Glomerular visceral epithelial cell (primary cell): ENCODE results near the gene FBRSL1.
"Not testable (repeated sequence)": the region's sequence is repeated elsewhere in the genome, so short reads cannot be mapped to it uniquely, and the experiment has no call there.

Experiments used
- DNase-seq: peaks from one replicate; pipeline ENCODE4 v3.0.0-alpha.2; 2016; ENCODE audit errors: extremely low spot score

FBRSL1 gene

DNA sequence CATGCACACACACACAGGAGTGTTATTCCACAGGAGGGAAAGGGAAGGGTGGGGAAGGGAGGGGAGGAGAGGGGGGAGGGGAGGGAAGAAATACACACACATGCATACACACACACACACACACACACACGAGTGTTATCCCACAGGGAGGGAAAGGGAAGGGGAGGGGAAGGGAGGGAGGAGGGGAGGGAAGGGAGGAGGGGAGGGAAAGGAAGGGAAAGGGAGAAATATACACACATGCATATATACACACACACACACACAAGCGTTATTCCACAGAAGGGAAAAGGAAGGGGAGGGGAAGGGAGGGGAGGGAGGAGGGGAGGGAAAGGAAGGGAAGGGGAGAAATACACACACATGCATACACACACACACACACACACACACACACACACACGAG lies 19.6 kb upstream of the FBRSL1 start:
- DNase-seq, result no peak

DNA sequence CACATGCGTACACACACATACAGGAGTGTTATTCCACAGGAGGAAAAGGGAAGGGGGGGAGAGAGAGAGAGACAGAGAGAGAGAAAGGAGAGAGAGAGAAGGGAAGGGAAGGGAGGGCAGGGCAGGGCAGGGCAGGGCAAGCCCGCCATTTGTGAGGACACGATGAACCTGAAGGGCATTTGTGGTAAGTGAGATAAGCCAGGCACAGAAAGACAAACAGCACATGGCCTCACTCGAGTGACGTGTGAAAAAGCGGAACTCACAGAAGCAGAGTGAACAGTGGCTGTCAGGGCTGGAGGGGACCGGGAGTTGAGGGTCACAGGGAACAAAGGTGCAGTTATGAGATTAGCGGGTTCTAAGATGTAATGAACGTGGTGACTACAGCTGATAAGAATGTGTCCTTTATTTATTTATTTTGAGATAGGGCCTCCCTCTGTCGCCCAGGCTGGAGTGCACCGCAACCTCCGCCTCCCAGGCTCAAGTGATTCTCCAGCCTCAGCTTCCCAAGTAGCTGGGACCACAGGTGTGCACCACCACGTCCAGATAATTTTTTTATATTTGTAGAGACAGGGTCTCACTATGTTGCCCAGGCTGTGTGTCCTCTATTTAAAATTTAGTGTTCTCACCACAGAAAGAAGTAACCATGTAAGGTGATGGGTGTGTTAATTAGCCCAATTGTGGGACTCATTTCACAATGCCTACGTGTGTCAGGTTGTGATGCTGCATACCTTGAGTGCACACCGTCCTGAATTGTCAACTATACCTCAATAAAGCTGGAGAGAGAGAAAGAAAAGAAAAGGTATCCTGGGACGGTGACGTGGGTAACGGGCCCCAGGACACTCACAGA lies 18.7 kb upstream of the FBRSL1 start:
- no peak for DNase-seq

DNA sequence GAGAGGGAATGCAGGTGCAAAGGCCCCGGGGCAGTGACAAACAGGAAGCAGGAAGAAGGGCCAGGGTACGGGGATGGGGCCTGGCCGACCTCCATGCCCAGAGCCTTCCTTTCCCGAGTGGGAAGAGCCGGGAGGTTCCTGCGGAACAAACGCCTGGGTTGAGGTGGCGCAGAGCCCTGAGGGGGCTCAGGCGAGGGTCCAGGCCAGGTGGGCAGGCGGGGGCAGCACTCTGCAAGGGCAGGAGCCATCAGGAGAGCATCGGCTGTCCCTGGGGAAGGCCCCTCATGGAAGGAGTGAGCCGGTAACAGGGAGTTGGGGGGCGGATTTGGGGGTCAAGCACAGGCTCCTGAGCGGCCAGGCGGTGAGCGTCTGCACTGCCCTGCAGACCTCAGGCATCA lies 18.1 kb upstream of the FBRSL1 start:
- no peak for DNase-seq

DNA sequence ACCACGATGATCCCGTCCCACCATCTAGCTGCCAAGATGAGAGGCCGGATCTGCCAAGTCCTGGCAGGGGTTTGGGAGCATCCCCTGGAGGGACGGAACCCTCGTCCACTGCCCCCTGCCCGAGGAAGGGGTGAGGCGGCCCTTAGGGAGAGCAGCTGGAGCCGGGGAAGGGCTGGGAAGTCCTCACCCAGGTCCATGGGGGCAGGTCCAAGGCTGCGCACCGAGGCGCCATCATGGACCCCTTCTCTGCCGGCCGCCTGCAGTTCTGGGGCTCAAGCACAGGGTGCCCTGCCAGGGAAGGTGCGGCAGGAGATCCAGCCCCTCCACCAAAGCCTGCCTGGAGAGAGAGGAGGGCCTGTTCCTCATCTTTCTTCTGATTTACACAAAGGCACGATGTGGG lies 17.6 kb upstream of the FBRSL1 start:
- no peak for DNase-seq

DNA sequence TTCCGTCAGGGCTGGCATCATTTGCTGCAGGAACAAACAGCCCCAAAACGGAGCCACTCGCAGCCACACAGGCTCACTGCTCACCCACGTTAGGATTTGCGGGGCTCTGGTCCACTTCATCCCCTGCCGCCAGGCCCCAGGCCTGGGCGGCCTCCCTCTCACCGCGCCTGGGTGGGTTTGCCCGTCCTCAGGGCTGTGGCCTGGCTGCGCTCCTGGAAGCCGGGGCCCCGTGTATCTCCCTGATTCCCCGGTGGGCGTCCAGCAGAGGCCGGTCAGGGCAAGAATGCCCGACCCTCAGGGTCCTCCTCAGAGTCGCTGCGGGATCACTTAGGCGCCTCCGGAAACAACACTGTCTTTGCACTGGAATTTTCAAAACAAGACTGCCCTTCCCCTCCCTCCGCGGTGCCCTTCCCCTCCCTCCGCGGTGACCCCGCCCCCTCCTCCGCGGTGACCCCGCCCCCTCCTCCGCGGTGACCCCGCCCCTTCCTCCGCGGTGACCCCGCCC lies 15.7 kb upstream of the FBRSL1 start:
- no peak for DNase-seq

DNA sequence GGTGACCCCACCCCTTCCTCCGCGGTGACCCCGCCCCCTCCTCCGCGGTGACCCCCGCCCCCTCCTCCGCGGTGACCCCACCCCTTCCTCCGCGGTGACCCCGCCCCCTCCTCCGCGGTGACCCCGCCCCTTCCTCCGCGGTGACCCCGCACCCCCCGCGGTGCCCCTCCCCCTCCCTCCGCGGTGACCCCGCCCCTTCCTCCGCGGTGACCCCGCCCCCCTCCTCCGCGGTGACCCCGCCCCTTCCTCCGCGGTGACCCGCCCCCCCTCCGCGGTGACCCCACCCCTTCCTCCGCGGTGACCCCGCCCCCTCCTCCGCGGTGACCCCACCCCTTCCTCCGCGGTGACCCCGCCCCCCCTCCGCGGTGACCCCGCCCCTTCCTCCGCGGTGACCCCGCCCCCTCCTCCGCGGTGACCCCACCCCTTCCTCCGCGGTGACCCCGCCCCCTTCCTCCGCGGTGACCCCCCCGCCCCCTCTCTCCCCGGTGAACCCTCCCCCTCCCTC lies 15.1 kb upstream of the FBRSL1 start:
- not testable (repeated sequence) for DNase-seq

DNA sequence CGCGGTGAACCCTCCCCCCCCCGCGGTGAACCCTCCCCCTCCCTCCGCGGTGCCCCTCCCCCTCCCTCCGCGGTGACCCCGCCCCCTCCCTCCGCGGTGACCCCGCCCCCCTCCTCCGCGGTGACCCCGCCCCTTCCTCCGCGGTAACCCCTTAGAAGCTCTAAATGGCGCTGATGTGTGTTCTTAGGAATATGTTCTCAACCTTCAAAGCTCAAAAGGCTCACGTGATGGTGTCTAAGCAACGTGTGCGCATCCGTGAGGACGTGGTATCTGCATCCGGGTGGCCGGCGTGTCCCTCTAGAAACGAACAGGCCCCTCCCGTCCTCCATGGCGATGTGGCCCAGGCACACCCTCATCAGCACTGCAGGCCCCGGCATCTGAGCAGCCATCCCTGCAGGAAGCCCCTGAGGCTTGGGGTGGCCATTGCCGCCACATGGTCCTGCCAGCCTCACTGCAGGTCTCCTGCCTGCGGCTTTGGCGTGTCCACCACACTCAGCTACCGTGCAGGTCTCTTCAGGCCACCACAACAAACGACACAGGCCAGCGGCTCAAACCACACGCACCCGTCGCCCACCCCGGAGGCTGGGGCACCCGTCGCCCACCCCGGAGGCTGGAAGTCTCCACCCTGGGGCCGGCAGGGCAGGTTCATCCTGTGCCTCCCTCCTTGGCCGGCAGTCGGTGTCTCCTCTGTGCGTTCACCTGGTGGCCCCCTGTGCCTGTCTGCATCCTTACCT lies 14.5 kb upstream of the FBRSL1 start:
- no peak for DNase-seq

DNA sequence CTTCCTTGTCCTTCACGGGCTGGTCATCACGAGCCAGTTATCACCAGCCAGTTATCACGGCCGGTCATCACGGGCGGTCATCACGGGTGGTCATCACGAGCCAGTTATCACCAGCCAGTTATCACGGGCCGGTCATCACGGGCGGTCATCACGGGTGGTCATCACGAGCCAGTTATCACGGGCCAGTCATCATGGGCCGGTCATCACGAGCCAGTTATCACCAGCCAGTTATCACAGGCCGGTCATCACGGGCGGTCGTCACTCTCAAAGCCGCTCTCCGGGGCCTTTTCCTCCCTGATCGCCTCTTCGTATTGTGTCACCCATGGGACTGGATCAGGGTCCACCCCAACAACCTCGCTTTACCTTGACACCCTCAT lies 13.9 kb upstream of the FBRSL1 start:
- no peak for DNase-seq

DNA sequence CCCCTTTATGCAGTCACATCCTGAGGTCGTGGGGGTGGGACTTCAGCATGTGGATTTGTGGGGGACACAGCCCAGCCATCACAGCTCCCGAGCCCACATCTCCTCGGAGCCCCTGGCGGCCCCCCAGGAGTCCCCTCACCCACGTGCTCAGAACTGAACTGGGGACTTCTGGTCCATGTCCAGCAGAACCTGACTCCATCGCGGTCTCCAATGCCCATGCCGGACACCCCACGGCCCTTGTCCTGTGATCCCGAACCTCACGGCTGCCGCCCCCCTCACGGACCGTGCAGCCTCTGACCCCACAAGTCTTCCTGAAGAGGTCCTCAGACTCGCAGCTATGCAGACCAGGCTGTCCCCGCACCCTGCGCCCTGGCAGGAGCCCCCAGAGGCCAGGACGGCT lies 13.5 kb upstream of the FBRSL1 start:
- no peak for DNase-seq

DNA sequence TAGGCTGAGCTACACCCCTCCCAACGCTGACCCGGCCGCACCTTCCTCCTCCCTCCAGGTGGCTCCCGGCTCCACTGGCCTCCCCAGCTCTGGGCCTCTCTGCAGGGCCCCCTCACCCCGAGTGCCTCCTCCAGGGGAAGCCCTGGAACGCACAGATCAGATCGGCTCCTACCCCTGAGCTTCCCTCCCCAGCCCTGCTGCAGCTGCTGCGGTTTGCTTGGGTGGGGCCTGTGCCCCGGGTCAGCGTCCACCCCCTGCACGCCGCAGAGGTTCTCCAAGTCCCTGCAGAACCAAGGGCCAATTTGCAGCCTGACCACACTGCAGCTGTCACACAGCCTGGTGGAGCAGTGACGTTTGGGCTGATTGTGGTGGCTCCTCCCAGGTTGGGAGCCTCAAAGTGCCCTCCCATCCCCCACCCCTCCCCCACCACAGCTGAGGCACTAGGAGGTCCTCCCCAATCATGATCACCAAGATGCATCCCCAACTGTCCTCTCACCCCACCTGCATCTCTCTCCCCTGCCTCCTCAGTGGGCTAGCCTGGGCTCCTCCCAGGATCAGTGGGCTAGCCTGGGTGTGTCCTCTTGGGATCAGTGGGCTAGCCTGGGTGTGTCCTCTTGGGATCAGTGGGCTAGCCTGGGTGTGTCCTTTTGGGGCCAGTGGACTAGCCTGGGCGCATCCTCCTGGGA lies 12.8 kb upstream of the FBRSL1 start:
- no peak for DNase-seq

DNA sequence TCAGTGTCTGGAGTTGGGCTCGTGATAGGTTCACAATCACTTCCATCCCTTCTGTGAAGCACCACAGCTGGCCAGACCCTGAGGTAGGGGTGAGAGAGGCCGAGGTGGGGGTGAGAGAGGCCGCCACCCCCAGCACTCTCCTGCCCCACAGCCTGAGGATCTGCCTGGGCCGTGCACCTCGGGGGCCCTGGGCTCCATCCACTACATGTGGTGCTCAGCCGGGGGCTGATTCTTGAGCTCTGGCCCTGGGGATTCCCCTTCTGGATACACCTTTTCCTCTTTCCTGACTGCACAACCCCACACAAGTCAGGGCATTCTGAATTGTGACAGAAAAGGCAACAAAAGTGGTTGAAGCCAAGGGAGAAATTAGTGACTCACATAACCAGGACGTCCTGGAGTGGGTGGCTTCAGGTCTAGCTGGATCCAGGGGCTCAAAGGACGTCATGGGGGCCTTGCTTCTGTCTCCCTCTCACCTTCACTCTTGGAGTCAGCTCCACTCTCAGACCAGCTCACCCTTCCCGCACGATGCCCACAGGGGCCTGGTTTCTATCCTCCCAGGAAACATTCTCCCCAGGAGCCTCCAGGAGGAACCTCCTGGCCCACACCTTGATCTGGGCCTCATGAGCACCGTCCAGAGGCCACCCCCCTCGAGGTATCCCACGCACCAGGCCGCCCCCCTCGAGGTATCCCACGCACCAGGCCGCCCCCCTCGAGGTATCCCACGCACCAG lies 12.1 kb upstream of the FBRSL1 start:
- DNase-seq, result no peak

DNA sequence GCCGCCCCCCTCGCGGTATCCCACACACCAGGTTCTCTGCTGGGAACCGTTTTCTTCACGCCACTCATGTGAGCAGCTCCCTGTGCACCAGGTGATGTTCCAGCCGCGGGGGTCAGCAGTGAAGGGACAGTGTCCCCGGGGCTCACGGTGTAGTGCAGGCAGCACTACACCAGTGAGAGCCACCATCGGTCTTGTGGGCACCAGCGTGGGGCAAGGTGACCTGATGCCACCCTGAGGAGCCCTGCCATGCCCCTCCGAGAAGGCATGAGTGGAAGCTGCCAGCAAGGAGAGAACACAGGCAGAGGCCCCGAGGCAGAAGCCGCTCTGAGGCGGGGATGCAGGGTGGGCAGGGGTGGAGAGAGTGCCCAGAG lies 11.5 kb upstream of the FBRSL1 start:
- DNase-seq, result no peak

DNA sequence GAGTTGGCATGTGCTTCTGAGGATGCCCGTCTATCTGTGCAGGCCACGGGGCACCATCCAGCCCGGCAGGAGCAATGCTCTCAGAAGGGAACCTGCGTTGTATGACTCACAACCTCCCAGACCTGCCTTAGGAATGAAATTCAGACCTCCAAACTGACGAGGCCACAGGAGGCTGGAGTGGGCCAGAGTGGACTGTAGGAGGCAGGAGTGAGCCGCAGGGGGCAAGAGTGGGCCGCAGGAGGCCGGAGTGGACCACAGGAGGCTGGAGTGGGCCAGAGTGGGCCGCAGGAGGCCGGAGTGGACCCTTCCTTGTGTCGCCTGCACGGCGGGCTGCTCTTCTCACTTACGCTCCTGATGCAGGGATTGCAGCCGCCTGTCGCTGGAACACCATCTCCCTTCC lies 11.1 kb upstream of the FBRSL1 start:
- DNase-seq, result no peak

DNA sequence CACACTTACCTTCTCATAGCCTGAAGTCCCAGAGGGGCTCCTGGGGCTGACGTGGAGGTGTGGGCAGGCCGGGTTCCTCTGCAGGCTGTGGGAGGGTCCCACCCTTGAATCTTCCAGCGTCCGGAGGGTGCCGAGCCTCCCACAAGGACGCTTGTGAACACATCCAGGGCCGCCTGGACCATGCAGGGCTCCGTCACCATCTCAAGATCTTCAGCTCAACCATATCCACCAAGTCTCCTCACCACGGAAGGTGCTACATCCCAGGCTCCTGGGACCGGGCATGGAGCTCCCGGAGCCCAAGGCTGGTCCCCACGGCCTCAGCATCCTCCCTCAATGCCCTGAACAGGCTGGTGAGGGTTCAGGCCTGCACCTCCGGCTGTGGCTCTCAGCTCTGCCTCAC lies 10.7 kb upstream of the FBRSL1 start:
- no peak for DNase-seq

DNA sequence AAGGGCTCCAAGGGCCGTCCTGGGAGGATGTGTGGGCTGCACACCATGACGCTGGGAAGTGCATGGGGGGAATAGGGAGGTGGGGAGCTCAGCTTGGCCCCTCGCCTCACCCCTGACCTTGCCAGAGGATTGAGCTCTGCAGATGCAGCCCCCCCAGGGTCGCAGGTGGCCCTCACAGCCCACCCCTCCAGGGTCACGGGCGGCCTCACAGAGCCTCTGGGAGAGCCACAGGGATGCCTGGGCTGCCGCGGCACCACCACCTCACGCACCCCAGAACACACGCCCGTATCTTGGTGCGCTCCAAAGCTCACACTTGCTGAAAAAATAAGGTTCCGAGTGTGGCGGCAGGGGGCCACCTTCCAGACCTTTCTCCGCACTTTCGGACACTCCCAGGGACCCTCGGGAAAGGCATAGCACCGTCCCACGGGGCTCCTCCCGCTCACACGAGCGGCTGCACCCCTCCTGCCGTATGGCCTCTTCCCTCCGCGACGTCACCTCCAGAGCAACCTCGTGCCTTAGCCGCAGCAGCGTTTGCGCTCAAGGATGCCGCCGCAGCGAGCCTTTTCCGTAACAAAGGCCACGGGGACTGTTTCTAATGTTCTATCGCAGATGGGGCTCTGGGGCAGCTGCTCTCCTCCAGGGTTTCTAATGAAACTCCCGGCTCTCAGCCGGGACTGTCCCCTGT lies 9.9 kb upstream of the FBRSL1 start:
- DNase-seq, result no peak

DNA sequence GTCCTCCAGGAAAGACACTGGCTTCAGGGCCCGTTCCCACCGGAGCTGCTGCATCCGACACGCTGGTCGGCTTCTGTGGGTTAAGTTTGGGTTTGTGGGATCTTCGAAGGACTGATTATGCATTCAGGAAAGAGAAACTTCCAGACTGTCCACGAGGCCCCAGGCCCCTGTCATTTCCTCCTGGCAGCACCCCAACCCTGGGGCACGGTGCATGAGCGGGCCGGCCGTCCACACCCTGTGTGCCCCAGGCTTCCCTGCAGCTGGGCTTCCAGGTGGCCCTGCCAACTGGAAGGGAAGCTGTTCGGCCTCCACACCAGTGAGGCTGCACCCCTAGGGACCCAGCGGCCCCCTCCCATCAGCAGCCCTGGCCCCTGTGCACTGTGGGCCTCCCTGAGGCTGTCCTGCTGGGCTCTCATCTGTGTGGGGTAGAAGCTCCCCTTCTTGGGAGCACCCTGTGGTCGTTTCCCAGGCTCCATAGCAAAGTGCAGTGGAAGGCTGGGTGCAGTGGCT lies 9.3 kb upstream of the FBRSL1 start:
- DNase-seq, result no peak

DNA sequence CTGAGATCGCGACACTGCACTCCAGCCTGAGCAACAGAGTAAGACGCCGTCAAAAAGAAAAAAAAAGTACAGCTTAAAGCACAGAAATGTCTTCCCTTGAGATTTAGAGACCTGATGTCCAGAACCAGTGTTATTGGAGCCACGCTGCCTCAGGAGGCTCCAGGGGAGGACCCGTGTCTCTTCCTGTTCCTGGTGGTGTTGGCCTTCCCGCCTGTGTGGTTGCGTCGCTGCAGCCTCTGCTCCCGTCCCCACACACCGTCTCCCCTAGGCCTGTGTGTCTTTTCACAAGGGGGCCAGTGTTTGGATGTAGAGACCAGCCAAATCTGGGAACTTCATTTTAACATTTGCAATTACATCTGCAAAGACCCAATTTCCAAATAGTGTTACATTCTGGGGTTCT lies 8.6 kb upstream of the FBRSL1 start:
- no peak for DNase-seq

DNA sequence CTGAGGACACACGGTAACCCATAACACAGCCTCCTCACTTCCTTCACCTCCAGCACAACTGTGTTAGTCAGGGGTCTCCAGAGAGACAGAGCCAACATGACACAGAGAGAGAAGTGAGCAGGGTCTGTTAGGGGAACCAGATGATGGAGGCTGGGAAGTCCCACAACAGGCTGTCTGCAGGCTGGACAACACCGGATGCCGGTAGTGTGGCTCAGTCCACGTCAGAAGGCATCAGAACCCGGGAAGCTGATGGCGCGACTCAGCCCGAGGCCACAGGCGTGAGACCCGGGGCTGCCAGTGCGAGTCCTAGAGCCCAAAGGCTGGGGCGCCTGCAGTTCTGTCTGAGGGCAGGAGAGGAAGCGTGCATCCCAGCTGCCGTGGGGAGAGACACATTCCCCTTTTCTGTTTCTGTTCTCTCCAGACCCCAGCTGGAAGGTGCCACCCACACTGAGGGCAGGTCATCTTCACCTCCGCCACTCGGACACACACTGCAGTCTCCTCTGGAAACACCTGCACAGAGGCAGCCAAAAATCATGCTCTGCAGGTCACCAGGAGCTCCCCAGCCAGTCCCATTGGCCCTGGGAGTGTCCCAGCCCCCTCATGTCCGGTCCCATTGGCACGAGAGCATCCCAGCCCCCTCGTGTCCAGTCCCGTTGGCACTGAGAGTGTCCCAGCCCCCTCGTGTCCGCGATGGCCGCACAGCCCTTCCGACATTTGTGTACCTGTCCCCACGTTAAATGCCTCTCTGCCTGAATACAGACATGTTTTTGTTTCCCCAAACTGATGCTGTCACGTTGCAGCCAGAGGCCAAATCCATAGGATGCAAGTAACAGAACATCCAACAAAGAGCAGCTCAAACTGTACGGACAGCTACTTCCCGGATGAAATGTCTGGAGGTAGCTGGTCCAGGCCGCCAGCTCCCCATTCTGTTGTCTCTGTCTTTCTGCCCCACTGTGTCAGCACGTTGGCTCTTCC lies 7.9 kb upstream of the FBRSL1 start:
- no peak for DNase-seq

DNA sequence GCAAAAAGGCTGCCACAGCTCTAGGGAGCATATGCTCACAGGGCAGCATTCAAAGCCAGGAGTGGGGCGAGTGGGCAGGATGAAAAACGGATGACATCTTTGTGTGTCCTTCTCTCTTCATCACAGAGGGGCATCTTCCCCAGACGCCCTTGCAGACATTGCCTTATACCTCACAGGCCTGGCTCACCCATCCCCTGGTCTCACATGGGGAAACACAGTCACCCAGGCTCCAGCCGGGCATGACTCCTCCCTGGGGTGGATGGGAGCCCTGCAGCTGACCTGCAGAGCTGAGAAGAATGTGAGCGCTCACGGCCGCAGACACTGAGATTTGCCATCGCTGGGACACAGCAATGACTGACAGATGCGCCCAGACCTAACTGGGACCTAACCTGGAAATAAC lies 7.2 kb upstream of the FBRSL1 start:
- no peak for DNase-seq

DNA sequence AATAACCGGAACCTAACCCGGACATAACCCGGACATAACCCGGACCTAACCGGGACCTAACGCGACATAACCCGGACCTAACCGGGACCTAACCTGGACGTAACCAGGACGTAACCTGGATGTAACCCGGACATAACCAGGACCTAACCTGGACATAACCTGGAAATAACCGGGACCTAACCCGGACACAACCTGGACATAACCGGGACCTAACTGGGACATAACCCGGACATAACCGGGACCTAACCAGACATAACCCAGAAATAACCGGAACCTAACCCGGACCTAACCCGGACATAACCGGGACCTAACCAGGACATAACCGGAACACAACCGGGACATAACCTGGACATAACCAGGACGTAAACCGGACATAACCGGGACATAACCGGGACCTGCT lies 6.7 kb upstream of the FBRSL1 start:
- no peak for DNase-seq
